Measurements from ENCODE around the gene SMC1B.

DNA sequence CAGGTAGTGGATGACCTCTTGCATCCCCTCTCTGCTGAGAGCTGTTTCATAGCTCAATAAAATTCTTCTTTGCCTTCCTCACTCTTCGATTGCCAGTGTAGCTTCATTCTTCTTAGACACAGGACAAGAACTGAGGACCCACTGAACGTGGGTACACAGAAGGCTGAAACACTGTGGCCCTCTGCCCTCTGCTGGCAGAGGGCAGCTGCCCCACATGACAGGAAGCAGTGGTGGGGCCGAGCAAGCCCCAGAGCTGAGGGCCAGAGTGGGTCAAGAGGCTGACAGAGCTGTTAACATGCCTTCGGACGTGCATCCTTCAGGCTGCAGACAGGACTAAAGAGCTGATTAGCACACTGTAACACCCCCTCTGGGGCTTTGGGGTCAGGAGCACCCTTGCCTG is 15.6 kb downstream of the SMC1B start:
- TF ChIP-seq, protein P1, sequence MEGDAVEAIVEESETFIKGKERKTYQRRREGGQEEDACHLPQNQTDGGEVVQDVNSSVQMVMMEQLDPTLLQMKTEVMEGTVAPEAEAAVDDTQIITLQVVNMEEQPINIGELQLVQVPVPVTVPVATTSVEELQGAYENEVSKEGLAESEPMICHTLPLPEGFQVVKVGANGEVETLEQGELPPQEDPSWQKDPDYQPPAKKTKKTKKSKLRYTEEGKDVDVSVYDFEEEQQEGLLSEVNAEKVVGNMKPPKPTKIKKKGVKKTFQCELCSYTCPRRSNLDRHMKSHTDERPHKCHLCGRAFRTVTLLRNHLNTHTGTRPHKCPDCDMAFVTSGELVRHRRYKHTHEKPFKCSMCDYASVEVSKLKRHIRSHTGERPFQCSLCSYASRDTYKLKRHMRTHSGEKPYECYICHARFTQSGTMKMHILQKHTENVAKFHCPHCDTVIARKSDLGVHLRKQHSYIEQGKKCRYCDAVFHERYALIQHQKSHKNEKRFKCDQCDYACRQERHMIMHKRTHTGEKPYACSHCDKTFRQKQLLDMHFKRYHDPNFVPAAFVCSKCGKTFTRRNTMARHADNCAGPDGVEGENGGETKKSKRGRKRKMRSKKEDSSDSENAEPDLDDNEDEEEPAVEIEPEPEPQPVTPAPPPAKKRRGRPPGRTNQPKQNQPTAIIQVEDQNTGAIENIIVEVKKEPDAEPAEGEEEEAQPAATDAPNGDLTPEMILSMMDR (IDR thresholded peaks at IDR 0.05; ENCODE audit: control extremely low read depth in 1 of 3, insufficient read depth in 1 of 3, low read depth in 1 of 3, low read length in 3 of 3): peak; percentile 64 to 73 (median 65)
- TF ChIP-seq RFX5 (IDR thresholded peaks at IDR 0.05; ENCODE audit: borderline replicate concordance, low read depth, low read length): no peak
- no peak for TF ChIP-seq POLR2A (IDR thresholded peaks at IDR 0.05; ENCODE audit: control extremely low read depth in 1 of 2, low read depth in 2 of 2, low read length in 2 of 2)
- TF ChIP-seq USF2 (IDR thresholded peaks at IDR 0.05; ENCODE audit: low read length): no peak
- TF ChIP-seq RAD21 (IDR thresholded peaks at IDR 0.05 in 1 of 2, conservative IDR thresholded peaks at IDR 0.05 in 1 of 2; ENCODE audit: low read depth in 2 of 2, low read length in 2 of 2): peak; percentile 73 to 79
- no peak for TF ChIP-seq ASH2L (IDR thresholded peaks at IDR 0.05; ENCODE audit: low read length)
- TF ChIP-seq CHD1 (IDR thresholded peaks at IDR 0.05; ENCODE audit: low read depth, low read length): no peak
